Anterior cingulate cortex (tissue), 58 donors: Measurements from ENCODE around the gene GPR87.

Experiments used
- DNase-seq, 58 donors: peaks; one replicate each; lab custom pipeline; 2025; lab: John Stamatoyannopoulos, UW

Gene GPR87

GRCh38 chr3:151316267-151316991 lies at the start of gene GPR87:
Gene GPR87 (minus strand): TSS chr3:151316820. CDS start chr3:151300100, 16,720 bp downstream.
- no peak for DNase-seq

GRCh38 chr3:151362751-151363174 lies 46.1 kb upstream of the GPR87 start:
- DNase-seq = no peak

- DNase-seq = no peak
These were observed 40.8 kb upstream of the GPR87 start for GRCh38 chr3:151357463-151357850.

- peak in 5 of 58 donors; percentile 5 to 30 (median 15) for DNase-seq
These were observed 40.3 kb upstream of the GPR87 start for GRCh38 chr3:151356794-151357462.

GRCh38 chr3:151351648-151352047 lies 35.0 kb upstream of the GPR87 start:
- no peak for DNase-seq

GRCh38 chr3:151351219-151351618 lies 34.6 kb upstream of the GPR87 start:
- DNase-seq = no peak

- DNase-seq = no peak
These were observed 34.0 kb upstream of the GPR87 start for GRCh38 chr3:151350656-151351055.

GRCh38 chr3:151347432-151347831 lies 30.8 kb upstream of the GPR87 start:
- peak in 16 of 58 donors; percentile 5 to 62 (median 18) for DNase-seq

- DNase-seq = no peak
These were observed 29.7 kb upstream of the GPR87 start for GRCh38 chr3:151346292-151346691.

- no peak for DNase-seq
These were observed 29.2 kb upstream of the GPR87 start for GRCh38 chr3:151345859-151346258.

GRCh38 chr3:151331696-151332095 lies 15.1 kb upstream of the GPR87 start:
- DNase-seq = no peak

- DNase-seq = no peak
These were observed 14.3 kb upstream of the GPR87 start for GRCh38 chr3:151330899-151331298.

GRCh38 chr3:151330379-151330778 lies 13.8 kb upstream of the GPR87 start:
- DNase-seq = no peak

- DNase-seq = no peak
These were observed 12.7 kb upstream of the GPR87 start, which contains the start of gene P2RY13 for GRCh38 chr3:151329363-151329762. Gene P2RY13 (minus strand): TSS chr3:151329549. CDS start chr3:151329528, 21 bp downstream.

- peak in 7 of 58 donors; percentile 1 to 20 (median 10) for DNase-seq
These were observed 11.8 kb upstream of the GPR87 start for GRCh38 chr3:151328298-151328995.

- no peak for DNase-seq
These were observed 11.1 kb upstream of the GPR87 start for GRCh38 chr3:151327571-151328198.

- DNase-seq = no peak
These were observed 5.9 kb upstream of the GPR87 start for GRCh38 chr3:151322511-151322910.

- no peak for DNase-seq
These were observed 4.9 kb upstream of the GPR87 start for GRCh38 chr3:151321526-151321925.

GRCh38 chr3:151320131-151320530 lies 3.5 kb upstream of the GPR87 start:
- DNase-seq = no peak

- DNase-seq = no peak
These were observed 3.0 kb upstream of the GPR87 start for GRCh38 chr3:151319628-151320027.

- DNase-seq = no peak
These were observed 2.4 kb upstream of the GPR87 start for GRCh38 chr3:151318991-151319390.
